ENCODE measurements around the gene ZBTB42. TPM values are rescaled to one million over a fixed set of nuclear protein-coding genes. Genes with fewer than 3 reads are reported as not detected.
A peak's percentile ranks its signal among the peaks of the same experiment; 100 is the strongest.

The ZBTB42 gene
- polyA plus RNA-seq, 1 experiment = 1.6 TPM

- Histone ChIP-seq H3K9me3 (ENCODE audit: control insufficient read depth, insufficient read depth, low read length) (no peaks in the 10 kb centered on the region; the same call in 1 of the 2 replicates), H3K27me3 (ENCODE audit: control insufficient read depth, insufficient read depth, low read length) (no peaks in the 10 kb centered on the region), H3K4me3 (ENCODE audit: low read depth, low read length) (peak overlapping the region; percentile 79), H3K27ac (ENCODE audit: low read depth, low read length) (peak overlapping the region; percentile 31)
- DNase-seq (ENCODE audit: low read depth, low spot score) = no peak
- ChIA-PET POLR2A (interaction anchor here (1.0 kb wide), 1 partner anchor 9 kb away, joined by 3 read pairs; no protein-coding TSS in a partner anchor), CTCF (interaction anchor here (0.6 to 2.6 kb wide), 3 partner anchors 26 to 293 kb away, joined by 3 to 11 read pairs (median 3); no protein-coding TSS in a partner anchor)
- TF ChIP-seq, protein P1, sequence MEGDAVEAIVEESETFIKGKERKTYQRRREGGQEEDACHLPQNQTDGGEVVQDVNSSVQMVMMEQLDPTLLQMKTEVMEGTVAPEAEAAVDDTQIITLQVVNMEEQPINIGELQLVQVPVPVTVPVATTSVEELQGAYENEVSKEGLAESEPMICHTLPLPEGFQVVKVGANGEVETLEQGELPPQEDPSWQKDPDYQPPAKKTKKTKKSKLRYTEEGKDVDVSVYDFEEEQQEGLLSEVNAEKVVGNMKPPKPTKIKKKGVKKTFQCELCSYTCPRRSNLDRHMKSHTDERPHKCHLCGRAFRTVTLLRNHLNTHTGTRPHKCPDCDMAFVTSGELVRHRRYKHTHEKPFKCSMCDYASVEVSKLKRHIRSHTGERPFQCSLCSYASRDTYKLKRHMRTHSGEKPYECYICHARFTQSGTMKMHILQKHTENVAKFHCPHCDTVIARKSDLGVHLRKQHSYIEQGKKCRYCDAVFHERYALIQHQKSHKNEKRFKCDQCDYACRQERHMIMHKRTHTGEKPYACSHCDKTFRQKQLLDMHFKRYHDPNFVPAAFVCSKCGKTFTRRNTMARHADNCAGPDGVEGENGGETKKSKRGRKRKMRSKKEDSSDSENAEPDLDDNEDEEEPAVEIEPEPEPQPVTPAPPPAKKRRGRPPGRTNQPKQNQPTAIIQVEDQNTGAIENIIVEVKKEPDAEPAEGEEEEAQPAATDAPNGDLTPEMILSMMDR (IDR thresholded peaks at IDR 0.05; ENCODE audit: low read depth, low read length) = no peak
Observed at GRCh38 chr14:104794099-104794498, 6.8 kb upstream of the ZBTB42 start.

- POLR2A ChIA-PET = interaction anchor here (0.7 to 1.0 kb wide), 2 partner anchors 8 to 10 kb away, joined by 3 read pairs; no protein-coding TSS in a partner anchor
- DNase-seq (ENCODE audit: low read depth, low spot score) = no peak
Observed at GRCh38 chr14:104794631-104794992, 6.3 kb upstream of the ZBTB42 start.

GRCh38 chr14:104794993-104795780, 5.7 kb upstream of the ZBTB42 start, which contains the start of gene AKT1:
AKT1 (minus strand) TSS chr14:104795748; CDS start chr14:104792643, 3,105 bp downstream.
- Histone ChIP-seq H3K27me3 (ENCODE audit: control insufficient read depth, insufficient read depth, low read length) (no peaks in the 10 kb centered on the region), H3K9me3 (ENCODE audit: control insufficient read depth, insufficient read depth, low read length) (no peaks in the 10 kb centered on the region; the same call in 1 of the 2 replicates), H3K4me3 (ENCODE audit: low read depth, low read length) (peak within 1 kb of the TSS; percentile 79), H3K27ac (ENCODE audit: low read depth, low read length) (peak within 1 kb of the TSS; percentile 31)
- ChIA-PET CTCF (interaction anchor here (1.1 to 2.6 kb wide), 3 partner anchors 24 to 27 kb away, joined by 3 to 11 read pairs (median 3); no protein-coding TSS in a partner anchor), POLR2A (interaction anchor here (0.6 to 0.7 kb wide), 2 partner anchors 8 to 9 kb away, joined by 3 to 4 read pairs; no protein-coding TSS in a partner anchor)
- DNase-seq (ENCODE audit: low read depth, low spot score) = no peak
- TF ChIP-seq, protein P1 (IDR thresholded peaks at IDR 0.05; ENCODE audit: low read depth, low read length) = no peak

More at GRCh38 chr14:104794631-104794992, 6.3 kb upstream of the ZBTB42 start:
- Histone ChIP-seq H3K27ac (ENCODE audit: low read depth, low read length) (peak overlapping the region; percentile 31), H3K9me3 (ENCODE audit: control insufficient read depth, insufficient read depth, low read length) (no peaks in the 10 kb centered on the region; the same call in 1 of the 2 replicates), H3K4me3 (ENCODE audit: low read depth, low read length) (peak overlapping the region; percentile 79), H3K27me3 (ENCODE audit: control insufficient read depth, insufficient read depth, low read length) (no peaks in the 10 kb centered on the region)
- CTCF ChIA-PET = interaction anchor here (1.1 to 2.6 kb wide), 3 partner anchors 23 to 27 kb away, joined by 3 to 11 read pairs (median 3); no protein-coding TSS in a partner anchor
- TF ChIP-seq, protein P1 (IDR thresholded peaks at IDR 0.05; ENCODE audit: low read depth, low read length) = no peak

GRCh38 chr14:104795781-104796686, 4.9 kb upstream of the ZBTB42 start:
- no peak for DNase-seq (ENCODE audit: low read depth, low spot score)
- H3K9me3 ChIP-seq (ENCODE audit: control insufficient read depth, insufficient read depth, low read length) = no peaks in the 10 kb centered on the region; the same call in 1 of the 2 replicates
- no peaks in the 10 kb centered on the region for H3K27me3 ChIP-seq (ENCODE audit: control insufficient read depth, insufficient read depth, low read length)
- no peak overlapping the region for H3K27ac ChIP-seq (ENCODE audit: low read depth, low read length)
- ChIA-PET CTCF (interaction anchor here (1.3 kb wide), 1 partner anchor 25 kb away, joined by 3 read pairs; no protein-coding TSS in a partner anchor), POLR2A (interaction anchor here (0.6 kb wide), 2 partner anchors 8 to 454 kb away, joined by 3 to 4 read pairs; no protein-coding TSS in a partner anchor)
- TF ChIP-seq, protein P1 (IDR thresholded peaks at IDR 0.05; ENCODE audit: low read depth, low read length) = no peak
- peak overlapping the region; percentile 60 for H3K4me3 ChIP-seq (ENCODE audit: low read depth, low read length)
